Spleen (tissue), 7 donors: ENCODE data around the gene OR12D3.

Experiments used
- CTCF ChIP-seq, 11 experiments: fragments of 200-600 bp in 7 of 11; fragments of 450-650 bp in 4 of 11; sonication (generic) in 4 of 11; IDR thresholded peaks in 8 of 11; conservative IDR thresholded peaks in 3 of 11; 1 replicate in 7 of 11; 2 replicates in 4 of 11; pipeline versions ENCODE4 v1.4.0 to v1.8.0; 2016 to 2021; ENCODE audit warnings: antibody characterized with exemption in 11 of 11, inconsistent platforms in 4 of 11, mild to moderate bottlenecking in 1 of 11
- POLR2AphosphoS5 ChIP-seq, 3 donors: sonication (generic); formaldehyde crosslinking; IDR thresholded peaks; one replicate each; pipeline ENCODE4 v1.5.1; 2017; ENCODE audit warnings: antibody characterized with exemption in 3 of 3
- donor health status: DM: no; HTN: no; CAD: no; lungs with moderate emphysema.
- donor health status: DM: no; HTN: no; CAD: no.
- donor health status: DM: no; HTN: no; CAD: no.

- TF ChIP-seq CTCF (IDR thresholded peaks at IDR 0.05 in 8 of 11, conservative IDR thresholded peaks at IDR 0.05 in 3 of 11) (no peak), POLR2AphosphoS5 (IDR thresholded peaks at IDR 0.05) (no peak)
Observed at GRCh38 chr6:29419516-29419915, 44.4 kb upstream of the OR12D3 start.
